HEK293 (cell line): ENCODE results near the gene SP140L.

Experiments used
- ZNF274 ChIP-seq, 2 experiments: fragments of 200-500 bp in 1 of 2; fragments of 450-650 bp in 1 of 2; sonication (Bioruptor generic) in 1 of 2; formaldehyde crosslinking in 1 of 2; IDR thresholded peaks; 2 replicates each; pipeline versions ENCODE4 v1.5.1 to v1.6.1; 2014 to 2016; ENCODE audit warnings: borderline replicate concordance in 1 of 2, inconsistent platforms in 1 of 2, low read length in 1 of 2, missing biosample characterization in 1 of 2, missing genetic modification characterization in 1 of 2
- ZNF555 ChIP-seq: fragments of 450-650 bp; formaldehyde crosslinking; conservative IDR thresholded peaks from 2 replicates; pipeline ENCODE4 v1.5.1; 2017; ENCODE audit warnings: missing biosample characterization, mild to moderate bottlenecking, missing genetic modification characterization, inconsistent platforms
- ZNF785 ChIP-seq: fragments of 450-650 bp; formaldehyde crosslinking; IDR thresholded peaks from 2 replicates; pipeline ENCODE4 v1.5.1; 2016; ENCODE audit warnings: missing biosample characterization, missing genetic modification characterization
- TF ChIP-seq, protein P1 (sequence below): fragments of 450-650 bp; formaldehyde crosslinking; IDR thresholded peaks from 2 replicates; pipeline ENCODE4 v1.5.1; 2016; ENCODE audit warnings: missing biosample characterization, missing genetic modification characterization

DNA sequence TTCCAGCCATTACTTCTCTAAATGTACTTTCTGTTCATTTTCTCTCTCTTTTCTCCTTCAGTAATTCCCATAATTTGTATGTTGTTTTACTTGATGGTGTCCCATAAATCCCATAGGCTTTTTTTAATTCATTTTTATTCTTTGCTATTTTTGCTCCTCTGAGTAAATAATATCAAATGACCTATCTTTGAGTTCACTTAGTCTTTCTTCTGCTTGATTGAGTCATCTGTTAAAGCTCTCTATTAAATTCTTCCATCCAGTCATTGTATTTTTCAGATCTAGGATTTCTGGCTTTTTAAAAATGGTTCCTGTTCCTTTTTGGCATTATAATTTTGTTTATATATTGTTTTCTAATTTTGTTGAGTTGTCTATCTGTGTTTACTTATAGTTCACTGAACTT lies 102.5 kb downstream of the SP140L start:
- TF ChIP-seq, protein P1, sequence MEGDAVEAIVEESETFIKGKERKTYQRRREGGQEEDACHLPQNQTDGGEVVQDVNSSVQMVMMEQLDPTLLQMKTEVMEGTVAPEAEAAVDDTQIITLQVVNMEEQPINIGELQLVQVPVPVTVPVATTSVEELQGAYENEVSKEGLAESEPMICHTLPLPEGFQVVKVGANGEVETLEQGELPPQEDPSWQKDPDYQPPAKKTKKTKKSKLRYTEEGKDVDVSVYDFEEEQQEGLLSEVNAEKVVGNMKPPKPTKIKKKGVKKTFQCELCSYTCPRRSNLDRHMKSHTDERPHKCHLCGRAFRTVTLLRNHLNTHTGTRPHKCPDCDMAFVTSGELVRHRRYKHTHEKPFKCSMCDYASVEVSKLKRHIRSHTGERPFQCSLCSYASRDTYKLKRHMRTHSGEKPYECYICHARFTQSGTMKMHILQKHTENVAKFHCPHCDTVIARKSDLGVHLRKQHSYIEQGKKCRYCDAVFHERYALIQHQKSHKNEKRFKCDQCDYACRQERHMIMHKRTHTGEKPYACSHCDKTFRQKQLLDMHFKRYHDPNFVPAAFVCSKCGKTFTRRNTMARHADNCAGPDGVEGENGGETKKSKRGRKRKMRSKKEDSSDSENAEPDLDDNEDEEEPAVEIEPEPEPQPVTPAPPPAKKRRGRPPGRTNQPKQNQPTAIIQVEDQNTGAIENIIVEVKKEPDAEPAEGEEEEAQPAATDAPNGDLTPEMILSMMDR (tag by site-specific recombination): no peak
- TF ChIP-seq ZNF785 (tag by site-specific recombination) (no peak), ZNF274 (IDR thresholded peaks at IDR 0.05; ENCODE audit: low read length) (no peak), ZNF274 (tag by site-specific recombination; IDR thresholded peaks at IDR 0.05; ENCODE audit: borderline replicate concordance) (no peak), ZNF555 (tag by site-specific recombination) (no peak)
